Esophagus muscularis mucosa (tissue), 4 donors: Measurements from ENCODE around the gene FAM222A. TPM values are rescaled to one million over a fixed set of nuclear protein-coding genes. Genes with fewer than 3 reads are reported as not detected.
A peak's percentile ranks its signal among the peaks of the same experiment; 100 is the strongest.

Experiments used
- DNase-seq: peaks from one replicate; pipeline ENCODE4 v3.0.0-alpha.2; 2017; ENCODE audit errors: extremely low spot score
- H3K27ac ChIP-seq, 4 donors: fragments of 200-600 bp; sonication (generic); replicated peaks in 1 of 4; 1 replicate in 3 of 4; 2 replicates in 1 of 4; pipeline ENCODE4 v1.5.1; 2016 to 2019; ENCODE audit warnings: mild to moderate bottlenecking in 1 of 4
- H3K27me3 ChIP-seq, 4 donors: fragments of 200-600 bp; sonication (generic); one replicate each; pipeline versions ENCODE4 v1.5.1 to v1.6.0; 2016 to 2019
- H3K36me3 ChIP-seq, 4 donors: fragments of 200-600 bp; sonication (generic); one replicate each; pipeline ENCODE4 v1.5.1; 2016 to 2019
- H3K4me1 ChIP-seq, 4 donors: fragments of 200-600 bp; sonication (generic); one replicate each; pipeline ENCODE4 v1.5.1; 2016 to 2019
- H3K4me3 ChIP-seq, 4 donors: fragments of 200-600 bp; sonication (generic); 1 replicate in 2 of 4; 2 replicates in 2 of 4; pipeline ENCODE4 v1.5.1; 2016 to 2019; ENCODE audit warnings: mild to moderate bottlenecking in 4 of 4, moderate library complexity in 1 of 4
- H3K9me3 ChIP-seq, 4 donors: fragments of 200-600 bp; sonication (generic); 1 replicate in 3 of 4; 2 replicates in 1 of 4; pipeline ENCODE4 v1.5.1; 2016 to 2019
- EP300 ChIP-seq: sonication (generic); formaldehyde crosslinking; IDR thresholded peaks from one replicate; pipeline ENCODE4 v1.6.1; 2017; ENCODE audit warnings: antibody characterized with exemption
- POLR2A ChIP-seq: fragments of 450-650 bp; IDR thresholded peaks from one replicate; pipeline ENCODE4 v1.6.1; 2017; ENCODE audit warnings: antibody characterized with exemption, moderate library complexity, mild to moderate bottlenecking, low read depth
- POLR2AphosphoS5 ChIP-seq, 2 donors: sonication (generic); formaldehyde crosslinking; IDR thresholded peaks; one replicate each; pipeline ENCODE4 v1.6.1; 2017; ENCODE audit warnings: antibody characterized with exemption in 2 of 2
- WGBS: methylation state at CpG from one replicate; pipeline ENCODE4 v1.1.5; 2018; 5-methylcytosine and 5-hydroxymethylcytosine counted together
- intact Hi-C: fragments of 100-400 bp; cut with DNase I; formaldehyde crosslinking; loops from one replicate; pipeline ENCODE4 v1.15.1; 2023
- total RNA-seq, 4 donors: library from RNA; depleted of rRNA; stranded (reverse); fragments of >200 nt; gene quantifications; one replicate each; pipeline versions ENCODE4 v1.1.0 to v1.2.1, GENCODE V29; 2016
- TF ChIP-seq, protein P1 (sequence below), 3 experiments: fragments of 200-600 bp in 2 of 3; fragments of 450-650 bp in 1 of 3; sonication (generic) in 2 of 3; IDR thresholded peaks; one replicate each; pipeline ENCODE4 v1.5.1; 2017 to 2019; ENCODE audit warnings: antibody characterized with exemption in 3 of 3, mild to moderate bottlenecking in 2 of 3, moderate library complexity in 1 of 3

FAM222A gene
- total RNA-seq, 4 donors from 2014 or later = 0.42 to 3.8 (median 3.2) TPM

DNA sequence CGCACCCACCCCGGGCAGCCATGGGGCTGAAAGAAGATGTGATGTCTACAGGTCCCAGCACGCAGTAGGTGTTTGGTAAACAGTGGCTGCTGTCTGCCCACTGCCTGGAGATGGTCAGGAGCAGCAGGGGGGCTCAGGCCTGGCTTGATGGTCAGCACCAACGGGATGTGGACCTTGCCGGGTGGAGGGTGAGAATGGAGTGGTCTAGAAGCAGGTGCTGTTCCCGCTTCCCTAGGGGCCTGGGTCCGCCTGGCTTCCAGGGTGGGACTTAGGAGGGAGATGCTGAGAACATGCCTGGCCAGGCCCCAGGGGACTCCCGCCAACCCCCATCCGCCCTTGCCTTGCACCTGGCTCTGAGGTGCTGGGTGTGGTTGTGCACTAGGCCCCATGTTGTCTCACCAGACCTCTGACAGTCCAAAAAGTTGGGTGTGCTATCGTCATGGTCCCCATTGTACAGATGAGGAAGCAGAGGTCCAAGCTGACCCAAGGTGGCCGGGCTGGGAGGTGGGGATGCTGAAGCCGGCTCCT is 12.9 kb downstream of the FAM222A start:
- no peak overlapping the region for H3K4me3 ChIP-seq
- H3K27me3 ChIP-seq = no peaks in the 10 kb centered on the region
- peak overlapping the region; percentile 13 to 68 (median 36) for H3K27ac ChIP-seq
- DNase-seq = no peak
- intact Hi-C loops = no loop called here
- H3K4me1 ChIP-seq = peaks cover 30 to 56% (median 49%) of the 10 kb centered on the region in 4 donors
- H3K9me3 ChIP-seq = no peaks in the 10 kb centered on the region
- TF ChIP-seq, protein P1, sequence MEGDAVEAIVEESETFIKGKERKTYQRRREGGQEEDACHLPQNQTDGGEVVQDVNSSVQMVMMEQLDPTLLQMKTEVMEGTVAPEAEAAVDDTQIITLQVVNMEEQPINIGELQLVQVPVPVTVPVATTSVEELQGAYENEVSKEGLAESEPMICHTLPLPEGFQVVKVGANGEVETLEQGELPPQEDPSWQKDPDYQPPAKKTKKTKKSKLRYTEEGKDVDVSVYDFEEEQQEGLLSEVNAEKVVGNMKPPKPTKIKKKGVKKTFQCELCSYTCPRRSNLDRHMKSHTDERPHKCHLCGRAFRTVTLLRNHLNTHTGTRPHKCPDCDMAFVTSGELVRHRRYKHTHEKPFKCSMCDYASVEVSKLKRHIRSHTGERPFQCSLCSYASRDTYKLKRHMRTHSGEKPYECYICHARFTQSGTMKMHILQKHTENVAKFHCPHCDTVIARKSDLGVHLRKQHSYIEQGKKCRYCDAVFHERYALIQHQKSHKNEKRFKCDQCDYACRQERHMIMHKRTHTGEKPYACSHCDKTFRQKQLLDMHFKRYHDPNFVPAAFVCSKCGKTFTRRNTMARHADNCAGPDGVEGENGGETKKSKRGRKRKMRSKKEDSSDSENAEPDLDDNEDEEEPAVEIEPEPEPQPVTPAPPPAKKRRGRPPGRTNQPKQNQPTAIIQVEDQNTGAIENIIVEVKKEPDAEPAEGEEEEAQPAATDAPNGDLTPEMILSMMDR (IDR thresholded peaks at IDR 0.05) = no peak
- 93% methylated on average over 9 of the region's 12 CpGs for WGBS
- no peaks in the 10 kb centered on the region for H3K36me3 ChIP-seq

- WGBS = 90% methylated on average over 11 of the region's 18 CpGs
- no peak overlapping the region for H3K4me3 ChIP-seq
- intact Hi-C loops = no loop called here
- no peaks in the 10 kb centered on the region for H3K9me3 ChIP-seq
- H3K36me3 ChIP-seq = no peaks in the 10 kb centered on the region
- no peak for DNase-seq
- no peaks in the 10 kb centered on the region for H3K27me3 ChIP-seq
- TF ChIP-seq, protein P1 (IDR thresholded peaks at IDR 0.05) = no peak
- TF ChIP-seq POLR2AphosphoS5 (IDR thresholded peaks at IDR 0.05) (no peak), EP300 (no peak), POLR2A (no peak)
- peak overlapping the region; percentile 16 to 68 (median 48) for H3K27ac ChIP-seq
- H3K4me1 ChIP-seq = peaks cover 24 to 50% (median 44%) of the 10 kb centered on the region in 4 donors
These were observed 13.6 kb downstream of the FAM222A start for GRCh38 chr12:109727039-109727723.

GRCh38 chr12:109727746-109728726 is 14.4 kb downstream of the FAM222A start:
- peak overlapping the region; percentile 2 to 57 (median 46) for H3K27ac ChIP-seq
- H3K4me1 ChIP-seq = peaks cover 15 to 41% (median 35%) of the 10 kb centered on the region in 4 donors
- no peak for DNase-seq

DNA sequence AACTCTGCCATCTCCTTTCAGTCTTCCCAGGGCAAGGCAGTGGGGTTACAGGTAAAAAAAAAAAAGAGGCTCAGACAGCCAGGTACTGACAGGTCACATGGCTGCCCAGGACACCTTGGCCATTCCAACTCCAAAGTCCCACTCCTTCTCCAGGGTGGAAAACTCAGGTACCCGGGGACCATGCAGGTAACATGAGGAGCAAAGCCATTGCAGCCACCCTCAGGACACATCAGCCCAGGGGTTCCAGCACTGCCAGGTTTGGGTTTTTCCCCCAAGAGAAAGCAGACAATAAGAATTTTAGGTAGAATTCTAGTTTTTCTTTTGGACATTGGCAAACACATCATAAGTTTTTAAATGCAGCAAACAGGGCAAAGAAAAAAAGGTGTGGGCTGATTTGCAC is 15.3 kb downstream of the FAM222A start:
- Histone ChIP-seq H3K27me3 (peaks cover 0 to 5% (median 0%) of the 10 kb centered on the region in 4 donors), H3K4me3 (no peak overlapping the region), H3K27ac (no peak overlapping the region), H3K4me1 (peaks cover 8 to 33% (median 28%) of the 10 kb centered on the region in 4 donors), H3K9me3 (no peaks in the 10 kb centered on the region), H3K36me3 (no peaks in the 10 kb centered on the region)
- WGBS = 89% methylated on average over 1 of the region's 1 CpG
- intact Hi-C loops = no loop called here
- no peak for DNase-seq
- TF ChIP-seq, protein P1 (IDR thresholded peaks at IDR 0.05) = no peak
- TF ChIP-seq EP300 = no peak
- no peak for TF ChIP-seq POLR2AphosphoS5 (IDR thresholded peaks at IDR 0.05)
- no peak for TF ChIP-seq POLR2A

More at GRCh38 chr12:109727746-109728726, 14.4 kb downstream of the FAM222A start:
- WGBS = 78% methylated on average over 8 of the region's 14 CpGs
- Histone ChIP-seq H3K27me3 (no peaks in the 10 kb centered on the region), H3K36me3 (no peaks in the 10 kb centered on the region), H3K9me3 (no peaks in the 10 kb centered on the region), H3K4me3 (no peak overlapping the region)
- TF ChIP-seq POLR2A (no peak), POLR2AphosphoS5 (IDR thresholded peaks at IDR 0.05) (no peak), EP300 (no peak)
- TF ChIP-seq, protein P1 (IDR thresholded peaks at IDR 0.05) = no peak
- intact Hi-C loops = no loop called here
